Diencephalon (tissue), 1 donor: ENCODE results near the gene ALDH3A1. TPM values are rescaled to one million over a fixed set of nuclear protein-coding genes. Genes with fewer than 3 reads are reported as not detected.

Source experiments
- total RNA-seq: library from RNA; depleted of rRNA; stranded (reverse); fragments of >200 nt; gene quantifications from one replicate; pipeline ENCODE4 v1.2.3, GENCODE V29; 2014

The ALDH3A1 gene
- 0.46 TPM for total RNA-seq

GRCh38 chr17:19747829-19748806 lies at the start of gene ALDH3A1:
TSS of gene ALDH3A1 (minus strand) at chr17:19748298. CDS start at chr17:19745129, 3,169 bp downstream.

GRCh38 chr17:19716108-19717030 lies 31.7 kb downstream of the ALDH3A1 start, which contains the start of gene SLC47A2:
TSS of gene SLC47A2 (minus strand) at chr17:19716584. CDS start at chr17:19716555, 29 bp downstream.

Other genes with a start within 250 kb of the ALDH3A1 start
- gene SLC47A1, start 214.4 kb downstream of the ALDH3A1 start, total RNA-seq: 0.92 TPM
- gene ALDH3A2, start 99.5 kb downstream of the ALDH3A1 start, total RNA-seq: 73.4 TPM
- gene SLC47A2, start 31.7 kb downstream of the ALDH3A1 start, total RNA-seq: 6.2 TPM
- 154 TPM for gene ULK2, start 119.6 kb upstream of the ALDH3A1 start, total RNA-seq
- gene AKAP10, start 229.5 kb upstream of the ALDH3A1 start, total RNA-seq: 40.4 TPM